Measurements from ENCODE around the gene PTPRU. TPM values are rescaled to one million over a fixed set of nuclear protein-coding genes. Genes with fewer than 3 reads are reported as not detected.

The PTPRU gene
- total RNA-seq, 3 donors from 2014 or later, result 1.8 to 14.3 (median 2.2) TPM

DNA sequence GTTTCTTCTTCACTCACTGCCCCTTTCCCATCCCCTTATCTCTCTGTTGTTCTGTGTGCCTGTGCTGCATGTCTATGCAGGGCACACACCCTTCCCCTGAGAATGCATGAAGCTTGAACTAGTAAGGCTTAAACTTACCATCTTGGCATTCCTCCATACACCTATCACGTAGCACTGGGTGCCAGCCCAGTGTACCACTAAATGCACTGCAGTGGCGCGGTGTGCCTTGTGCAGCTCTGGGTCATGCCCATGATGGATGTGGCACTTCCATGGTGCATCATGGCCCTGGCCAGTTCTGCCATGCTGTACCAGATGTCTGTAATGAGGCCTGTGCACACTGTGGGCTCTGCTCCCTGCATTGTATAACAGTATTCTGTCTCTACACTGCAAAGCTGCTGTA, 10.7 kb downstream of the PTPRU start:
- Histone ChIP-seq H3K9me3 (no peaks in the 10 kb centered on the region), H3K4me1 (ENCODE audit: low read depth) (no peaks in the 10 kb centered on the region), H3K4me3 (no peak overlapping the region), H3K36me3 (ENCODE audit: low read depth) (no peaks in the 10 kb centered on the region)
- DNase-seq (no peak), ATAC-seq (no peak)
- TF ChIP-seq CTCF (IDR thresholded peaks at IDR 0.05), result no peak
- intact Hi-C loops (cut with DNase I, micrococcal nuclease), result loop anchor here in 1 of 2 donors (10.0 kb wide), 1 partner anchor 838 kb away; no protein-coding TSS in a partner anchor

GRCh38 chr1:29247571-29248273, 11.4 kb downstream of the PTPRU start:
- no peak overlapping the region for H3K4me3 ChIP-seq
- TF ChIP-seq CTCF (IDR thresholded peaks at IDR 0.05), result no peak
- intact Hi-C loops (cut with DNase I, micrococcal nuclease), result loop anchor here in 1 of 2 donors (10.0 kb wide), 1 partner anchor 837 kb away; no protein-coding TSS in a partner anchor
- ATAC-seq, result no peak
- no peaks in the 10 kb centered on the region for H3K4me1 ChIP-seq (ENCODE audit: low read depth)
- H3K36me3 ChIP-seq (ENCODE audit: low read depth), result no peaks in the 10 kb centered on the region
- no peaks in the 10 kb centered on the region for H3K9me3 ChIP-seq
- DNase-seq, result no peak

- no peaks in the 10 kb centered on the region for H3K36me3 ChIP-seq (ENCODE audit: low read depth)
- no peak for ATAC-seq
- intact Hi-C loops (cut with DNase I, micrococcal nuclease), result loop anchor here in 1 of 2 donors (10.0 kb wide), 1 partner anchor 836 kb away; no protein-coding TSS in a partner anchor
Measured at GRCh38 chr1:29248409-29248808, 12.1 kb downstream of the PTPRU start.

GRCh38 chr1:29249170-29249691, 12.9 kb downstream of the PTPRU start:
- H3K9me3 ChIP-seq, result no peaks in the 10 kb centered on the region
- H3K4me3 ChIP-seq, result no peak overlapping the region
- TF ChIP-seq CTCF (IDR thresholded peaks at IDR 0.05), result no peak
- ATAC-seq (no peak), DNase-seq (no peak)
- no peaks in the 10 kb centered on the region for H3K36me3 ChIP-seq (ENCODE audit: low read depth)
- H3K4me1 ChIP-seq (ENCODE audit: low read depth), result no peaks in the 10 kb centered on the region
- intact Hi-C loops (cut with DNase I, micrococcal nuclease), result loop anchor here in 1 of 2 donors (10.0 kb wide), 1 partner anchor 836 kb away; no protein-coding TSS in a partner anchor

More at GRCh38 chr1:29248409-29248808, 12.1 kb downstream of the PTPRU start:
- Histone ChIP-seq H3K4me3 (no peak overlapping the region), H3K4me1 (ENCODE audit: low read depth) (no peaks in the 10 kb centered on the region), H3K9me3 (no peaks in the 10 kb centered on the region)
- no peak for DNase-seq
- TF ChIP-seq CTCF (IDR thresholded peaks at IDR 0.05), result no peak

DNA sequence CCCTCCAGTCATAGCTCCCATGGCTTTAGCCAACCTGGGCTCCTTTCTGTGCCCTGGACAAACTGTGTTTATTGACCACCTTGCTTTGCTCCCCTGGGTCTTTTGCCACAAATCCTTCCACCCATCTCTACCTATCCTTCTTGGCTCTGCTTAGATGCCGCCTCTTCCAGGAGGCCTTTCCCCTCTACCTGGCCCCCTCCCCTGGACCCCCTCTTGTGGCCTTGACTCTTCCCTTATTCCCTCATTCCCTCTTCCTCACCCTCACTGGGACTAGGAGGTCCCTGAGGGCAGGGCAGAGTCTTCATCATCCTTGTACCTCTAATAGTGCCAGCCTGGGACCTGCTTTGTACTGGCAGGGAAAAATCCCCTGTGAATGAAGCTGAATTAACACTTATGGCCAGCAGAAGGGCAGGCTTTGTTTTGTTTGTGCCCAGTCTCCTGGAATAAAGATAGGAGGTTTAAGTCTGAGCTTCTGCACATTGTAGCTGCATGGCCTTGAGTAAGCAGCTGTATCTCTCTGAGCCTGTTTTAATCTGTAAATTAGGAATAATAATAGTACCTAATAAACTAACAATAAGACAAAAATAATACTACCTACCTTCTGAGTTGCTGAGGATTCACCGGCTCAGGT, 13.7 kb downstream of the PTPRU start:
- no peaks in the 10 kb centered on the region for H3K9me3 ChIP-seq
- no peaks in the 10 kb centered on the region for H3K4me1 ChIP-seq (ENCODE audit: low read depth)
- DNase-seq (no peak), ATAC-seq (no peak)
- intact Hi-C loops (cut with DNase I, micrococcal nuclease), result loop anchor here in 1 of 2 donors (10.0 kb wide), 1 partner anchor 835 kb away; no protein-coding TSS in a partner anchor
- no peak for TF ChIP-seq CTCF (IDR thresholded peaks at IDR 0.05)
- H3K4me3 ChIP-seq, result no peak overlapping the region
- no peaks in the 10 kb centered on the region for H3K36me3 ChIP-seq (ENCODE audit: low read depth)

All from mucosa of descending colon (tissue), 3 donors.